ENCODE data around the gene FGF12. TPM values are rescaled to one million over a fixed set of nuclear protein-coding genes. Genes with fewer than 3 reads are reported as not detected.

The FGF12 gene
- total and polyA plus RNA-seq, 7 experiments from 2014 or later, result not detected

GRCh38 chr3:192186498-192186897 lies 540.8 kb downstream of the FGF12 start:
- DNase-seq, result no peak
- no peak overlapping the region for H3K27ac ChIP-seq (ENCODE audit: low read depth, low read length)
- H3K4me1 Mint-ChIP-seq, result peaks cover 0 to 6% (median 0%) of the 10 kb centered on the region in 7 donors
- peaks cover 0 to 6% (median 0%) of the 10 kb centered on the region in 11 donors for H3K9me3 Mint-ChIP-seq
- H3K4me3 ChIP-seq (ENCODE audit: low read length), result no peak overlapping the region
- H3K4me1 ChIP-seq (ENCODE audit: control insufficient read depth in 2 of 2, insufficient read depth in 2 of 2, low read length in 2 of 2), result no peaks in the 10 kb centered on the region
- H3K27me3 Mint-ChIP-seq, result no peaks in the 10 kb centered on the region
- no peaks in the 10 kb centered on the region for H3K36me3 Mint-ChIP-seq
- POLR2A ChIA-PET, result no interaction called here
- H3K4me3 Mint-ChIP-seq, result no peak overlapping the region
- no peak for ATAC-seq
- intact Hi-C loops (cut with micrococcal nuclease), result loop anchor here in 1 of 2 donors (5.0 kb wide), 1 partner anchor 1386 kb away; no protein-coding TSS in a partner anchor
- H3K36me3 ChIP-seq (ENCODE audit: control insufficient read depth in 2 of 3, insufficient read depth in 3 of 3, low read length in 3 of 3), result no peaks in the 10 kb centered on the region
- CTCF ChIA-PET, result no interaction called here
- H3K27me3 ChIP-seq (ENCODE audit: control insufficient read depth in 2 of 2, insufficient read depth in 2 of 2, low read length in 2 of 2), result no peaks in the 10 kb centered on the region
- no peaks in the 10 kb centered on the region for H3K9me3 ChIP-seq (ENCODE audit: control insufficient read depth in 2 of 3, low read length in 3 of 3)
- no peak overlapping the region for H3K27ac Mint-ChIP-seq

DNA sequence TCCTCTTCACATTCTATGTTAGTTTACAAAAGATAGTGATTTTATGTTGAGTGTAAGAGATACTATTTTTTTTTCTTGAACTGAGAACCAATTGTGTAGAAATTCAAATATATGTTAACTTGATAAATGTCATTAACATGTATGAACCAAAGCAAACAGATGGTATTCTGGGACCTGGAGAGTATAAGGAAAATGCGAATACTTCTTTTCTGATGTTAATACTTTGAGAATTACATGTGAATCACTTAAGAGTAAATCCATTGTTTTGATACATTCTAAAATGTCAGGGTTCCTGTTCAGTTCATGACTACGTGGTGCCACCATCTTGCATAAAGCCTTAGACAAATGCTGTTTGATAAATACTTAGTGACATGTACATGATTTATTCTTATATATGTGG lies 541.3 kb downstream of the FGF12 start:
- Mint-ChIP-seq H3K27ac (no peak overlapping the region), H3K36me3 (no peaks in the 10 kb centered on the region), H3K27me3 (no peaks in the 10 kb centered on the region), H3K9me3 (peaks cover 0 to 6% (median 0%) of the 10 kb centered on the region in 11 donors), H3K4me3 (no peak overlapping the region), H3K4me1 (peaks cover 0 to 6% (median 0%) of the 10 kb centered on the region in 7 donors)
- Histone ChIP-seq H3K27me3 (ENCODE audit: control insufficient read depth in 2 of 2, insufficient read depth in 2 of 2, low read length in 2 of 2) (no peaks in the 10 kb centered on the region), H3K36me3 (ENCODE audit: control insufficient read depth in 2 of 3, insufficient read depth in 3 of 3, low read length in 3 of 3) (no peaks in the 10 kb centered on the region), H3K4me1 (ENCODE audit: control insufficient read depth in 2 of 2, insufficient read depth in 2 of 2, low read length in 2 of 2) (no peaks in the 10 kb centered on the region), H3K27ac (ENCODE audit: low read depth, low read length) (no peak overlapping the region), H3K9me3 (ENCODE audit: control insufficient read depth in 2 of 3, low read length in 3 of 3) (no peaks in the 10 kb centered on the region), H3K4me3 (ENCODE audit: low read length) (no peak overlapping the region)
- ChIA-PET CTCF (no interaction called here), POLR2A (no interaction called here)
- DNase-seq, result no peak
- intact Hi-C loops (cut with micrococcal nuclease), result loop anchor here in 1 of 2 donors (5.0 kb wide), 1 partner anchor 1386 kb away; no protein-coding TSS in a partner anchor
- no peak for ATAC-seq

GRCh38 chr3:192183109-192183508 lies 544.2 kb downstream of the FGF12 start:
- H3K4me1 Mint-ChIP-seq, result peaks cover 0 to 6% (median 0%) of the 10 kb centered on the region in 7 donors
- ChIA-PET POLR2A (no interaction called here), CTCF (no interaction called here)
- Histone ChIP-seq H3K9me3 (ENCODE audit: control insufficient read depth in 2 of 3, low read length in 3 of 3) (no peaks in the 10 kb centered on the region), H3K4me3 (ENCODE audit: low read length) (no peak overlapping the region), H3K4me1 (ENCODE audit: control insufficient read depth in 2 of 2, insufficient read depth in 2 of 2, low read length in 2 of 2) (no peaks in the 10 kb centered on the region), H3K27ac (ENCODE audit: low read depth, low read length) (no peak overlapping the region), H3K36me3 (ENCODE audit: control insufficient read depth in 2 of 3, insufficient read depth in 3 of 3, low read length in 3 of 3) (no peaks in the 10 kb centered on the region), H3K27me3 (ENCODE audit: control insufficient read depth in 2 of 2, insufficient read depth in 2 of 2, low read length in 2 of 2) (no peaks in the 10 kb centered on the region)
- no peaks in the 10 kb centered on the region for H3K36me3 Mint-ChIP-seq
- H3K9me3 Mint-ChIP-seq, result peaks cover 0 to 4% (median 0%) of the 10 kb centered on the region in 11 donors
- no peak overlapping the region for H3K27ac Mint-ChIP-seq
- no peak for ATAC-seq
- no peak overlapping the region for H3K4me3 Mint-ChIP-seq
- intact Hi-C loops (cut with micrococcal nuclease), result no loop called here
- H3K27me3 Mint-ChIP-seq, result no peaks in the 10 kb centered on the region
- DNase-seq, result no peak

DNA sequence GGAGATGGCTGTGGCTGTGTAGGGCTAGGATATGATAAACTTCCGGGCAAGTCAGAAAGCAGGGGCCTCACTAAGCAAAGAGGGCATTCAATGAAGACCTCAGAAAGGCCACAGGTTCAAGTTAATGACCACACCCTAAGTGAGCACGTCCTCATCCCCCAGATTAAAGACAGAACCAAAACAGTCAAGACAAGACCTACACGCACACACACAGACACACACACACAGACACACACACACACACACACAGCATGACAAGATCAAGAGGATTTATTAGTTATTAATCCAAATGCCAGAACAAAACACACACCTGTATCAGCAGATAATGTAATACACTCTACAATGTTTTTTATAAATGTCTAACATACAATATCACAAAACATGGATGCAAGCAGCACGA lies 546.2 kb downstream of the FGF12 start:
- H3K36me3 ChIP-seq (ENCODE audit: control insufficient read depth in 2 of 3, insufficient read depth in 3 of 3, low read length in 3 of 3), result no peaks in the 10 kb centered on the region
- CTCF ChIA-PET, result no interaction called here
- POLR2A ChIA-PET, result no interaction called here
- no peak overlapping the region for H3K4me3 Mint-ChIP-seq
- no peak for DNase-seq
- peaks cover 0 to 4% (median 0%) of the 10 kb centered on the region in 11 donors for H3K9me3 Mint-ChIP-seq
- ATAC-seq, result no peak
- H3K27me3 ChIP-seq (ENCODE audit: control insufficient read depth in 2 of 2, insufficient read depth in 2 of 2, low read length in 2 of 2), result no peaks in the 10 kb centered on the region
- no peaks in the 10 kb centered on the region for H3K36me3 Mint-ChIP-seq
- H3K4me1 ChIP-seq (ENCODE audit: control insufficient read depth in 2 of 2, insufficient read depth in 2 of 2, low read length in 2 of 2), result no peaks in the 10 kb centered on the region
- no peaks in the 10 kb centered on the region for H3K9me3 ChIP-seq (ENCODE audit: control insufficient read depth in 2 of 3, low read length in 3 of 3)
- no peak overlapping the region for H3K27ac ChIP-seq (ENCODE audit: low read depth, low read length)
- intact Hi-C loops (cut with micrococcal nuclease), result no loop called here
- H3K4me1 Mint-ChIP-seq, result no peaks in the 10 kb centered on the region
- no peaks in the 10 kb centered on the region for H3K27me3 Mint-ChIP-seq
- H3K4me3 ChIP-seq (ENCODE audit: low read length), result no peak overlapping the region
- H3K27ac Mint-ChIP-seq, result no peak overlapping the region

GRCh38 chr3:192177383-192177782 lies 550.0 kb downstream of the FGF12 start:
- ATAC-seq (no peak), DNase-seq (no peak)
- Histone ChIP-seq H3K4me3 (ENCODE audit: low read length) (no peak overlapping the region), H3K27me3 (ENCODE audit: control insufficient read depth in 2 of 2, insufficient read depth in 2 of 2, low read length in 2 of 2) (no peaks in the 10 kb centered on the region), H3K36me3 (ENCODE audit: control insufficient read depth in 2 of 3, insufficient read depth in 3 of 3, low read length in 3 of 3) (no peaks in the 10 kb centered on the region), H3K27ac (ENCODE audit: low read depth, low read length) (no peak overlapping the region), H3K9me3 (ENCODE audit: control insufficient read depth in 2 of 3, low read length in 3 of 3) (no peaks in the 10 kb centered on the region), H3K4me1 (ENCODE audit: control insufficient read depth in 2 of 2, insufficient read depth in 2 of 2, low read length in 2 of 2) (no peaks in the 10 kb centered on the region)
- Mint-ChIP-seq H3K9me3 (peaks cover 0 to 6% (median 0%) of the 10 kb centered on the region in 11 donors), H3K27me3 (no peaks in the 10 kb centered on the region), H3K27ac (no peak overlapping the region), H3K4me1 (no peaks in the 10 kb centered on the region), H3K4me3 (no peak overlapping the region), H3K36me3 (no peaks in the 10 kb centered on the region)
- intact Hi-C loops (cut with micrococcal nuclease), result no loop called here
- ChIA-PET CTCF (no interaction called here), POLR2A (no interaction called here)

DNA sequence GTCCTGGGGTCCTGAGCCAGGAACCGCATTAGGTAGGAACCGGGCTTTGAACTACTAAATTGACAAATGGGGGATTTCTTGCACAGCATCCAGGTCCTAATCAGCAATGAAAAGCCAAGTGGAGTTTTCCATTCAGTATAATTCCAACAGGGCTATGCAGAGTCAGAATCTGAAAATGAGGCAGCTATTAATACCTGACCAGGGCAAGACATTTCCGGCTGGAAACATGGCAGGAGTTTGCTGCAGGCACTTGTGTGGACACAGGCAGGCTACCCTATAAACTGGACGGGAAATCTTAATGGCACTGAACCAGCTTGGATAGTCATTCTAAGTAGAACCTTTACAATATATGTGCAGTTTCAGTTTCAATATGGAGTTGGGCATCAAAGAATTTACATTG lies 553.1 kb downstream of the FGF12 start:
- no peak overlapping the region for H3K4me3 ChIP-seq (ENCODE audit: low read length)
- H3K4me1 Mint-ChIP-seq, result no peaks in the 10 kb centered on the region
- H3K36me3 Mint-ChIP-seq, result no peaks in the 10 kb centered on the region
- H3K4me3 Mint-ChIP-seq, result no peak overlapping the region
- POLR2A ChIA-PET, result no interaction called here
- no peaks in the 10 kb centered on the region for H3K9me3 ChIP-seq (ENCODE audit: control insufficient read depth in 2 of 3, low read length in 3 of 3)
- peaks cover 0 to 6% (median 0%) of the 10 kb centered on the region in 11 donors for H3K9me3 Mint-ChIP-seq
- H3K4me1 ChIP-seq (ENCODE audit: control insufficient read depth in 2 of 2, insufficient read depth in 2 of 2, low read length in 2 of 2), result no peaks in the 10 kb centered on the region
- DNase-seq (no peak), ATAC-seq (no peak)
- intact Hi-C loops (cut with micrococcal nuclease), result no loop called here
- H3K27me3 ChIP-seq (ENCODE audit: control insufficient read depth in 2 of 2, insufficient read depth in 2 of 2, low read length in 2 of 2), result no peaks in the 10 kb centered on the region
- H3K27ac ChIP-seq (ENCODE audit: low read depth, low read length), result no peak overlapping the region
- CTCF ChIA-PET, result no interaction called here
- H3K27me3 Mint-ChIP-seq, result no peaks in the 10 kb centered on the region
- no peak overlapping the region for H3K27ac Mint-ChIP-seq
- no peaks in the 10 kb centered on the region for H3K36me3 ChIP-seq (ENCODE audit: control insufficient read depth in 2 of 3, insufficient read depth in 3 of 3, low read length in 3 of 3)

GRCh38 chr3:192171213-192171612 lies 556.1 kb downstream of the FGF12 start:
- intact Hi-C loops (cut with micrococcal nuclease), result no loop called here
- Mint-ChIP-seq H3K4me3 (no peak overlapping the region), H3K4me1 (no peaks in the 10 kb centered on the region), H3K27ac (no peak overlapping the region), H3K36me3 (no peaks in the 10 kb centered on the region), H3K9me3 (peaks cover 0 to 9% (median 1%) of the 10 kb centered on the region in 11 donors), H3K27me3 (peaks cover 0 to 6% (median 0%) of the 10 kb centered on the region in 5 donors)
- H3K9me3 ChIP-seq (ENCODE audit: control insufficient read depth in 2 of 3, low read length in 3 of 3), result no peaks in the 10 kb centered on the region
- no peaks in the 10 kb centered on the region for H3K27me3 ChIP-seq (ENCODE audit: control insufficient read depth in 2 of 2, insufficient read depth in 2 of 2, low read length in 2 of 2)
- DNase-seq (no peak), ATAC-seq (no peak)
- H3K27ac ChIP-seq (ENCODE audit: low read depth, low read length), result no peak overlapping the region
- no peaks in the 10 kb centered on the region for H3K4me1 ChIP-seq (ENCODE audit: control insufficient read depth in 2 of 2, insufficient read depth in 2 of 2, low read length in 2 of 2)
- ChIA-PET POLR2A (no interaction called here), CTCF (no interaction called here)
- H3K4me3 ChIP-seq (ENCODE audit: low read length), result no peak overlapping the region
- H3K36me3 ChIP-seq (ENCODE audit: control insufficient read depth in 2 of 3, insufficient read depth in 3 of 3, low read length in 3 of 3), result no peaks in the 10 kb centered on the region
